H1 (cell line): Measurements from ENCODE around the gene ZYX. TPM values are rescaled to one million over a fixed set of nuclear protein-coding genes. Genes with fewer than 3 reads are reported as not detected.

Experiments used
- BCL11A ChIP-seq, 2 experiments: IDR thresholded peaks; one replicate each; pipeline ENCODE4 v1.6.1; 2011; ENCODE audit warnings: low read depth in 2 of 2, low read length in 2 of 2, mild to moderate bottlenecking in 2 of 2
- CHD7 ChIP-seq: fragments of 300-600 bp; sonication (generic); IDR thresholded peaks from 2 replicates; pipeline ENCODE4 v1.7.1; 2012; ENCODE audit warnings: low read length, moderate library complexity, mild to moderate bottlenecking, inconsistent platforms; ENCODE audit not compliant: insufficient replicate concordance
- EP300 ChIP-seq, 2 experiments: IDR thresholded peaks; 1 replicate in 1 of 2; 2 replicates in 1 of 2; pipeline ENCODE4 v1.6.1; 2011 to 2012; ENCODE audit warnings: low read depth in 2 of 2, low read length in 2 of 2, mild to moderate bottlenecking in 2 of 2, borderline replicate concordance in 1 of 2, inconsistent platforms in 1 of 2, moderate library complexity in 1 of 2
- POU5F1 ChIP-seq: IDR thresholded peaks from 2 replicates; pipeline ENCODE4 v1.6.1; 2011; ENCODE audit warnings: low read depth, mild to moderate bottlenecking, low read length, moderate library complexity
- RNF2 ChIP-seq: fragments of 200-900, 300-1000 bp; sonication (generic); IDR thresholded peaks from 2 replicates; pipeline ENCODE4 v1.7.1; 2016; ENCODE audit warnings: borderline replicate concordance, low read depth, mild to moderate bottlenecking, antibody characterized with exemption, low read length; ENCODE audit not compliant: poor library complexity, severe bottlenecking; ENCODE audit errors: missing control alignments
- polyA plus RNA-seq, 7 experiments: library from polyadenylated mRNA; depleted of rRNA in 3 of 7; stranded (reverse) in 5 of 7; unstranded in 2 of 7; fragments of >200 nt in 5 of 7; fragments of 200-250 nt in 2 of 7; gene quantifications; 1 replicate in 5 of 7; 2 replicates in 1 of 7; 4 replicates in 1 of 7; pipeline versions ENCODE4 v1.2.1 to v1.2.3, GENCODE V29; 2011 to 2013; ENCODE audit warnings: missing spikeins in 2 of 7, mixed read lengths in 2 of 7
- total RNA-seq: library from RNA; stranded (reverse); fragmentation: NEBNext Ultra II Directional; extraction: Animal tissue kit (Norgen Biotek cat#: 25700); gene quantifications from 2 replicates; pipeline ENCODE4 v1.2.1, GENCODE V29; 2021
- TF ChIP-seq, protein P1 (sequence below): IDR thresholded peaks from 2 replicates; pipeline ENCODE4 v1.6.1; 2011; ENCODE audit warnings: low read length, improper control_type of control experiment

ZYX gene
- total and polyA plus RNA-seq, 2 of the 8 experiments (the other 6 are each of a cell fraction or from before 2014, with no cell fraction given) = 40.6 to 159 TPM

- TF ChIP-seq CHD7 = no peak
- TF ChIP-seq, protein P1, sequence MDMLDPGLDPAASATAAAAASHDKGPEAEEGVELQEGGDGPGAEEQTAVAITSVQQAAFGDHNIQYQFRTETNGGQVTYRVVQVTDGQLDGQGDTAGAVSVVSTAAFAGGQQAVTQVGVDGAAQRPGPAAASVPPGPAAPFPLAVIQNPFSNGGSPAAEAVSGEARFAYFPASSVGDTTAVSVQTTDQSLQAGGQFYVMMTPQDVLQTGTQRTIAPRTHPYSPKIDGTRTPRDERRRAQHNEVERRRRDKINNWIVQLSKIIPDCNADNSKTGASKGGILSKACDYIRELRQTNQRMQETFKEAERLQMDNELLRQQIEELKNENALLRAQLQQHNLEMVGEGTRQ = no peak
- TF ChIP-seq BCL11A (IDR thresholded peaks at IDR 0.05; ENCODE audit: low read depth in 2 of 2, low read length in 2 of 2) = no peak
- TF ChIP-seq RNF2 = no peak
- TF ChIP-seq POU5F1 = no peak
- TF ChIP-seq EP300 (IDR thresholded peaks at IDR 0.05; ENCODE audit: borderline replicate concordance in 1 of 2, low read depth in 2 of 2, low read length in 2 of 2) = no peak
These were observed 29.6 kb upstream of the ZYX start (continued) for GRCh38 chr7:143351574-143351973.
